ENCODE data around the gene COLEC12. TPM values are rescaled to one million over a fixed set of nuclear protein-coding genes. Genes with fewer than 3 reads are reported as not detected.
"Not testable (repeated sequence)": the region's sequence is repeated elsewhere in the genome, so short reads cannot be mapped to it uniquely, and the experiment has no call there.

COLEC12 gene
- total RNA-seq, 3 donors from 2014 or later, result 2.4 to 12.1 (median 4.7) TPM

GRCh38 chr18:318791-319291, 181.7 kb downstream of the COLEC12 start:
- intact Hi-C loops (cut with DNase I, micrococcal nuclease), result no loop called here
- no peak for ATAC-seq
- no peak for TF ChIP-seq CTCF (IDR thresholded peaks at IDR 0.05)

GRCh38 chr18:317618-318017, 182.9 kb downstream of the COLEC12 start:
- Histone ChIP-seq H3K4me1 (ENCODE audit: low read depth) (no peaks in the 10 kb centered on the region), H3K4me3 (no peak overlapping the region), H3K36me3 (ENCODE audit: low read depth) (no peaks in the 10 kb centered on the region), H3K9me3 (no peaks in the 10 kb centered on the region)
- no peak for TF ChIP-seq CTCF (IDR thresholded peaks at IDR 0.05)
- intact Hi-C loops (cut with DNase I, micrococcal nuclease), result no loop called here
- no peak for ATAC-seq
- DNase-seq, result no peak

More at GRCh38 chr18:318791-319291, 181.7 kb downstream of the COLEC12 start:
- no peaks in the 10 kb centered on the region for H3K36me3 ChIP-seq (ENCODE audit: low read depth)
- no peak overlapping the region for H3K4me3 ChIP-seq
- no peak for DNase-seq
- no peaks in the 10 kb centered on the region for H3K4me1 ChIP-seq (ENCODE audit: low read depth)
- H3K9me3 ChIP-seq, result no peaks in the 10 kb centered on the region

GRCh38 chr18:316393-316792, 184.1 kb downstream of the COLEC12 start:
- Histone ChIP-seq H3K36me3 (ENCODE audit: low read depth) (no peaks in the 10 kb centered on the region), H3K4me3 (no peak overlapping the region), H3K4me1 (ENCODE audit: low read depth) (no peaks in the 10 kb centered on the region), H3K9me3 (no peaks in the 10 kb centered on the region)
- intact Hi-C loops (cut with DNase I, micrococcal nuclease), result no loop called here
- DNase-seq (no peak), ATAC-seq (no peak)
- TF ChIP-seq CTCF (IDR thresholded peaks at IDR 0.05), result no peak

- no peak for TF ChIP-seq CTCF (IDR thresholded peaks at IDR 0.05)
- intact Hi-C loops (cut with DNase I, micrococcal nuclease), result no loop called here
- no peaks in the 10 kb centered on the region for H3K9me3 ChIP-seq
- no peaks in the 10 kb centered on the region for H3K4me1 ChIP-seq (ENCODE audit: low read depth)
- no peak overlapping the region for H3K4me3 ChIP-seq
- ATAC-seq (no peak), DNase-seq (no peak)
- H3K36me3 ChIP-seq (ENCODE audit: low read depth), result no peaks in the 10 kb centered on the region
Measured at GRCh38 chr18:313931-314330, 186.6 kb downstream of the COLEC12 start.

- Histone ChIP-seq H3K36me3 (ENCODE audit: low read depth) (no peaks in the 10 kb centered on the region), H3K9me3 (no peaks in the 10 kb centered on the region), H3K4me3 (no peak overlapping the region), H3K4me1 (ENCODE audit: low read depth) (no peaks in the 10 kb centered on the region)
- no peak for TF ChIP-seq CTCF (IDR thresholded peaks at IDR 0.05)
- intact Hi-C loops (cut with DNase I, micrococcal nuclease), result no loop called here
- ATAC-seq (no peak), DNase-seq (no peak)
Measured at GRCh38 chr18:312415-312814, 188.1 kb downstream of the COLEC12 start.

GRCh38 chr18:310042-310441, 190.5 kb downstream of the COLEC12 start:
- ATAC-seq, result no peak
- no peak for TF ChIP-seq CTCF (IDR thresholded peaks at IDR 0.05)
- intact Hi-C loops (cut with DNase I, micrococcal nuclease), result no loop called here

GRCh38 chr18:308086-308485, 192.4 kb downstream of the COLEC12 start:
- ATAC-seq; intact Hi-C loops (cut with DNase I, micrococcal nuclease); H3K36me3 ChIP-seq (ENCODE audit: low read depth); DNase-seq; H3K4me3 ChIP-seq; H3K9me3 ChIP-seq; H3K4me1 ChIP-seq (ENCODE audit: low read depth): not testable (repeated sequence)

More at GRCh38 chr18:310042-310441, 190.5 kb downstream of the COLEC12 start:
- no peaks in the 10 kb centered on the region for H3K36me3 ChIP-seq (ENCODE audit: low read depth)
- H3K9me3 ChIP-seq, result no peaks in the 10 kb centered on the region
- DNase-seq, result no peak
- no peak overlapping the region for H3K4me3 ChIP-seq
- H3K4me1 ChIP-seq (ENCODE audit: low read depth), result no peaks in the 10 kb centered on the region
